SK-N-DZ (cell line): ENCODE measurements around the gene THBS2. TPM values are rescaled to one million over a fixed set of nuclear protein-coding genes. Genes with fewer than 3 reads are reported as not detected.
"Not testable (repeated sequence)": the region's sequence is repeated elsewhere in the genome, so short reads cannot be mapped to it uniquely, and the experiment has no call there.

Experiments
- DNase-seq: peaks from one replicate; pipeline ENCODE4 v3.0.0-alpha.2; 2015; ENCODE audit warnings: low spot score
- polyA plus RNA-seq, 2 experiments: library from polyadenylated mRNA; depleted of rRNA; stranded (reverse); fragments of >200 nt; gene quantifications; 2 replicates each; pipeline ENCODE4 v1.2.3, GENCODE V29; 2014

The THBS2 gene
- polyA plus RNA-seq (2014; cell fraction: cytosol; rRNA removed): 0.07 TPM in 1 of 2 replicates, not detected in the other
- not detected in 2 replicates for polyA plus RNA-seq (2014; cell fraction: nucleus; rRNA removed)

DNA sequence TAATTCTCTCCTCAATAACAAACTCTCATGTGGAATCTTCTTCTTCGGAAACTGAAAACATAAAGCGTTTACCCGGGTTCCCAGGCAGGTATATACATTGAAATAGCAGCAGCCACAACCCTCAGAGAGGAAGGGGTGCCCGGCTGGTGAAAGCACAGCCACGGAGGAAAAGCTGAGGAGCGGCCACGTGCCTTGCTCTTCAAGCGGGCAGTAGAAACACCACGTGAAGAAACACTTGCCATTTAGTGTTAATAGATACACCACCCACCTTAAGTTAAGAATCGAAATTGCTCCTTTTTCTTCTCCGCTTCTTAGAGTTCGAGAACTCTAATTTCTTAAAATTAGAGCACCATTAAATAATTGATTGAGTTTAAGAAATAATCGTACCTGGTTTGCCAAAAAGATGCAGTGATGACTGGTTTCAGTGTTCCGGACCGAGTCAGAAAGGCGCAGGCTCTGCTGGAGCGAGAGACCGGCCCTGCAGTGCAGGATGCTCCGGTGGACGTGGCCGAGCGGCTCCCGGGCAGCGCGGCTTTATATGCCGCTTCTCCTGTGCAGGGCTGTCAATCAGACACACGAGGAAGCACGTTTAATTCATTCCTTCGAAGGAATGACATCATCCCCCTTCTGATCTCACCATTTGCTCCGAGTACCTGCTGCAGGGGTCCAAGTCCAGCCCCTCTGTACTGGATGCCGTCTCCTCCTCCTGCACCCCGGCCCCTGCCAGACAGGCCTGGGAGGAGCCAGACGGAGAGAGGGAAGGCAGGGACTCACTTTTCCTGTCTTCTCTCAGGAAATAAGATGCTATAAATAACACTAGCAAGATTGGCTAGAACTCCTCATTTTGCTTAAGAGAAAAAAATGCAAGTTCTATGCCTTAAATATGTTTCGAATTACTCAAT lies at the start of gene THBS2:
Gene THBS2 (minus strand): TSS at position 510 of the 902 bp plus-strand sequence. CDS start 3,062 bp downstream, outside the sequence.
- no peak for DNase-seq

DNA sequence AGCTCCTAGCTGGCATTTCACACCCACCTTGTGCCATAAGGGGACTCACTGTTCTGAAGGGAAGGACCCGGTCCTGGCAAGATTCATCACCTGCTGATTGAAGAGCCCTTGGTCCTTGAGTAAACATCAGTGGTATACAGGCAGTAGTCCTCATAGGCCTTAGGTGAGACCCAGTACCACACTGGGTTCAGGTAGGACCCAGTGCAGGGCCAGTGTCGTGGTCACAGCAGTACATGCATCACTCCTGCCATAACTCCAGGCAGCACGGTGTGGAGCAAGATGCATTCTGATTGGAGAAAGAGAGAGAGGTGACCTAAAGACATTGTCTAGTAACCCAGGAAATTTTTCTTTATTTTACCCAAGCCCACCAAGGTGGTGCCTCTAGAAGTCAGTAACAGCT lies 49.1 kb upstream of the THBS2 start:
- DNase-seq: no peak

DNA sequence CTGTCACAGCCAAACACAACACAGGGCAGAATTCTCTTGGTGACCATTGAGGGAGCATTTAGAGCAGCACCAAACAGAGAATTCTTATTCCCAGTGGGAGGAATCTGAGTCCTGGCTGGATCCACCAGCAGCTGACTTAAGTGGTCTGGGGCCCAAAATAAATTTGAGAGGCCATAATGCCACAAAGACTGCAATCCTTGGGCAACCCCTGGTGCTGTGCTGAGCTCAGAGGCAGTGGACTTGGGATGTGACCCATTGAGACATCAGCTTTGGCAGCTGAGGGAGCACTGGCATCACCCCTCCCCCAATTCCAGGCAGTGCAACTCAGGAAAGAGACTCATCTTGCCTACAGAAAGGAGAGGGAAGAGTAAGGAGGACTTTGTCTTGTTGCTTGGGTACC lies 48.6 kb upstream of the THBS2 start:
- DNase-seq: no peak

DNA sequence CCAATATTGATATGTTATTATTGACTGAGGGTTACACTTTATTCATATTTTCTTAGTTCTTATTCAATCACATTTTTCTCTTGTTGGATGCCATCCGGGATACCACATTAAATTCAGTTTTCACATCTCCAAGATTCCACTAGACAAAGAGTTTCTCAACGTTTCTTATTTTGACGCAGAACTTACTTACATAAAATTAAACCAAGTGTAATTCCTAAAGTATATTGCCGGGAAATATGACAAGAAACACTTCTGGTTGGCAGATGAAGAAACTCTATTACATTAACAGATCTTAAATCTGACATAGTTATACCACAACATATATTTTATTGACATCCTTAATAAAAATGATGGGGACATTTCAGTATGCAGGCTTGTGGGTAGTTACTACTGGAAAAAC lies 47.3 kb upstream of the THBS2 start:
- DNase-seq: no peak

DNA sequence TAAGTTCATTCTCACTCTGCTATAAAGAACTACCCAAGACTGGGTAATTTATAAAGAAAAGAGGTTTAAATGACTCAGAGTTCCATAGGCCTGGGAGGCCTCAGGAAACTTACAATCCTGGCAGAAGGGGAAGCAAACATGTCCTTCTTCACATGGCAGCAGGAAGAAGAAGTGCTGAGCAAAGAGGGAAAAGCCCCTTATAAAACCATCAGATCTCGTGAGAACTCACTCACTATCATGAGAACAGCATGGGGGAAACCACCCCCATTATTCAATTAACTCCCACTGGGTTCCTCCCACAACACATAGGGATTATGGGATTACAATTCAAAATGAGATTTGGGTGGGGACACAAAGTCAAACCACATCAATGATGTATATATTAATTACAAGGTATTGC lies 45.0 kb upstream of the THBS2 start:
- DNase-seq: not testable (repeated sequence)

DNA sequence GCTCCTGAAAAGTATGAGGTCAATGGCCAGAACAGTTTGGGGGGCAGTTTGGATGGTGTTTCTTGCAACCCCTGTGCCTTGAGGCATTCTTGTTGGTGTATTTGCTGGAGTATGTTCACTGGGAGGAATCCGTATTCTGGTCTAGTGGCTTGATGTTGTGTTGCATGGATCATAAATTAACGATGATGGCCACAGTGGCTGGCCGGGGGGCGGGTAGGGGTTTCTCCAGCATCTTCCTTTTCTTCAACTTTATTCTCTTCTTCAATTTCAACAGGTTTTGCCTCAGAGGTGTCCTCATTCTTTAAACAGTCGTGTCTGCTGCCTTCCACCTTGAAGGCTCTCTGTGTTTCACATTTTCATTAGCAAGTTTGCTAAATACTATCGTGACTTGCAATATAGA lies 43.0 kb upstream of the THBS2 start:
- no peak for DNase-seq

DNA sequence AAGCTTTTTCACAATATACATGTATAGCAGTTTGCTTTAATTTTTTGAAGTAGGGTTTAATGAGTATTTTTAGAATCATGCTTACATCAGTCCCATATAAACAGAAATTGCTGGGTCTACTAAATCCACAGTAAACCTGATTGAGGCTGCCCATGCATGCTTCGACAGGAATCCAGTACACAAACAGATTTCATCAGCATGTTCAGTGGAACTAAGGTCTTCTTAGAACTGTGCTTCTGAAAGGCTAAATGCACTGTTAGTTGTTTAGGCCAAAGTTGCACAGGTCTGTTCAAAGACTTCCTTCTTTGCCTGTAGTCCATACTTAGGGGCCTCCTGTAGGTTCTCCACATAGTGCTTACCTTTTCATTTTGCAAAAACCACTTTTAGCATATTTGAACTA lies 42.5 kb upstream of the THBS2 start:
- DNase-seq: no peak

DNA sequence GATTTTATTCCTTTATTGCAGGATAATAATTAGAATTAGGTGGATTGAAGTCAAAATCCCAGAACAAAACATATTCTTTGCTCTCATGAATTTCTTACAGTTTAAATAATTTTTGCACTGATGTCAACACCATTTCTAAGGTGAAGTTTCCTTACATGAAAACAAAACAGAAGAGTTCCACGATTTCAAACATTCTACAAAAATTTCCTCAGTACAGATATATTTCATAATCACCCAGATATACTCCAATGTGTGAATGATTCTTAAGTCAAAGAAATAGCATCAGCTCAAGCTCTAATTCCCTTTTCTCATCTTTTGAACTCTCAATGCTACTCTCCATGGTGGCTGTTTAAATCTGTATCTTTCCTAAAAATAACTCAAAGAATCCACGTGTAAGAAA lies 39.5 kb upstream of the THBS2 start:
- no peak for DNase-seq

DNA sequence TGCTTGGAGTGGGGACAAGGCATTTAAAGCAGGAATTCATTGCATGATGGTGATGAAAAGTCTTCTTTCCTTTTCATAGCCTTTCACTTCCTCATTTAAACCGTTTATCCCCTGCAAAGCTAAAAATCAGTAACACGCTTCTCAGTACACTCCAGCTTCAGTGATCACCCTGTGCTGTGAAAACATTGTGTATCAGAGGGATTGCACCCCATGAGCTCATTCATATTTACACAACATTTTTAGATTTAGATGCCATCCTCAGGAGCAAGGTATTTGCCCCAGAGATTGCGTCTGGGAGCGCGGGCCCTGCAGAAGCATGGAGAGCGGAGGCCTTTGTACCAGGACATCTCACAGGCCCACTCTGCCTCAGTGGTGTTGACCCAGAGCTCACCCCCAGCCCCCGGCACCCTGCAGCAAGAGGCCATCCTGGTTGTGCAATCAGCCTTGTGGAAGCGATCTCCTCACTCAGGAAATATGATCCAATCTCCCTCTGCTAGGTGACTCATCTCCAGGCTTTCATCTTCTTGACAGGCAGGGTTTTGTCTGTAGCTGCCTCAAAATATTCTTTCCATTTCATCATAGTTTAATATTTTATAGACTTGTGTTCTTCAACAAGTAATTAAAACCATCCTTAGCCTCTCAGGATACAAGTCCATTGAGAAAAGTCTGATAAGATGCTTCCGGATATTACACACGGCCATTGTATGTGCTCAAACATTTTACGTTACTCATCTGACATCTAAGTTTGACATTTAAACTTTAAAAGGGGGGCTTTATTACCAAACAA lies 38.9 kb upstream of the THBS2 start:
- no peak for DNase-seq

DNA sequence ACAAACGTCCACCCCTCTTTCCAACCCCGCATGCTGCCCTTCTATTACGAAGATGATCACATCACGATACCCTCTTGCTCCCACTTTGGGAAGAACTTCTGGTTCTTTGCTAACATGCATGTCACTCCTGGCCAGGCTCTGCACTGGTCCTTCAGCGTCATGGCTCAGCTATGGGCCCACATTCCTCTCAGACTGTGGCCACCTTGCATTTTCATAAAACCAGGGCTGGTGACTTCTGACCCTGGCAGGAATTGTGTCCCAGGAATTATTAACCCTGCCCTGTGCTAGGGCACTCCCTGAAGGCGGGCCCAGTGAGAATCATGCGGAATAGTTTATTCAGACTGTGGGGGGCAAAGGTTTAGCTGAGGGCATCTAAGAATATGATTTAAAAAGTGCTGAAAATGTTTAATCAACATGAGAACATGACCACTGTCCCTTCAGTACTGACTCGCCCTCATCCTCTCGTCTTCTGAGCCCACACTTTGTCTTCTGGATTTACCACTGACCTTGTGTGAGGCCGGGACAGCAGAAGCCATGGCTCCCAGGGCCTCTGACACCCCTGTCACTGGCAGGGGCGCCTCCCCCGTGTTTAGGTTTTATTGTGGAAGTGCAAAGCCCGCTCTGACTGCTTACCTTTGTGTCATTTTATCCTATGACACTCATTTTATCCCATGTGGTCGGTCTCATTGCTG lies 38.1 kb upstream of the THBS2 start:
- DNase-seq: no peak

DNA sequence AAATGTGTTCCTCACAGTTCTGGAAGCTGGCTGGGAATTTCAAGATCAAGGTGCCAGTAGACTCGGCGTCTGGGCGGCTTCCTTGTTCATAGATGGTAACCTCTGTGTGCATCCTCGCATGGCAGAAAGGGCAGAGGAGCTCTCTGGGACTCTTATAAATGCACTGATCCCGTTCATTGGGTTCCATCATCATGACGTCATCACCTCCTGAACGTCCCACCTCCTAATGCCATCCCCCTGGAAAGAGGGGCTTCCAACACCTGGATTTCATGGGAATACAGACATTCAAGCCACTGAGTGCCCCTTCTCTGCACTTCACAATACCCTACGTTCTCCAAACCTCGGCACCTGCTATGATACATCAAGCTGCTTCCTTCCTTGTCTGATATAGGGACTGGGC lies 37.5 kb upstream of the THBS2 start:
- no peak for DNase-seq

DNA sequence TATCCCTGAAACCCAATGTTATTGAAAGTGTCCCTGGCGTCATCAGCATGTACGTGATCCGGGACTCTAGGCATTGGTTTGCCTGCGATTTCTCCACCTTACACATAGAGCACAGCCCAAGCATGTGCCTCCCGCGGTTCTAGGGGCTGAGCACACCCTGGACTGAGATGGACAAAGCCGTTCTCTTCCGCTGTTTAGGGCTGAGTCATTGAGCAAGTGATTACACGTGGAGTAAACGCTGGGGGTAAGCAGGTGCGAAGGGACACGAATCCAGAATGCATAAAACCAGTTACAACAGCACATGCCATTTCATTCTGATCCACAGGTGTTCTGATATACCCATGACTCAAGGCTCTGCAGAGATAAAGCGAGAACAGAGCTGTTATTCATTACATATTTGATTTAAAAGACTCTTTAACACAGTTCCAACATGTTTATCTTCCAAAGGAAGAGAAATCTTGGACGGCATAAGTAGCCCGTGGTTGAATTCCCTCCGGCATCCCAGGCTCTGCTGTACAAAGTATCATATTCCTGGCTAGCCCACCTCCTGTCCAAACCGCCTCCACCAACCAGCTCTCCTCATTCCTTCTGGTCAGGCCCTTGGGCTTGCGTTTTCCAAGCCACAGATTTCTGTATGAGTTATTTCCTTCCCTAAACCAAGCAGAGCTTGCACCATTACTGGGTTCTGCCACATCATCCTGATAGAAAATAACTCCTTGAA lies 36.1 kb upstream of the THBS2 start:
- no peak for DNase-seq

DNA sequence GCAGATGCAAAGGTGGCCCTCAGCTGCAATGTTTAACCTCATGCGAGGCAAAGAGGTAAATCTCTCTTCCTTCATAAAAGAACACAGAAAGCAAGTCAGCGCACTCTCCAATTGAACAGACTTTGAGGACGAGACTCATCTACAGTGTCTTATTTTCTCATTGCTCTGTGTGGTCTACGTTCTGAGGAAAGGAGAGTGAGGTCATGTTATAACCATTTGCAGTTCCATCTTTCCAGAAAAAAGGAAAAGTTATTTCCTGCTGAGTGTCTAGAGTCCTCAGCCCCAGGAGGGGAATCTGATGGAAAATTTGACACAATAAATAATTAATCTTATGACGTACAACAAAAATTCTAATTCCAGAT lies 35.6 kb upstream of the THBS2 start:
- no peak for DNase-seq

DNA sequence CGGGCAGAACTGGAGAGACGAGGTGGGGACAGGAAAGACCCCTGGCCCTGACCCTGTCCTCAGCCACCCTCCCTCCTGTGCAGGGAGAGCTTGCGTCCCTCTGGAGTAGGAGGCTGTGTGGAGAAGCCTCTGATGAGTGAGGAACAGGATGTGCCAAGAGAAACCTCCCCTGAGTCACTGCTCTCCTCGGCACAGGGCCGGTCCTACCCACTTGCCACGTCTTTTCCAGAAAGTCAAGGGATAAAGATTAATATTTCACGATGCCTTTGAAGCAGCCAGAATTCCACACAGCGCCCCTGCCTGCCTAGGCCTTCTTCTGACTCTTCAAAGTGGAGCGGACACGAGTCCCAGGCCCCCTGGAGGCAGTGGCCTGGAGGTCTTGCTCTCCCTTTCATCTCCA lies 34.9 kb upstream of the THBS2 start:
- DNase-seq: no peak

DNA sequence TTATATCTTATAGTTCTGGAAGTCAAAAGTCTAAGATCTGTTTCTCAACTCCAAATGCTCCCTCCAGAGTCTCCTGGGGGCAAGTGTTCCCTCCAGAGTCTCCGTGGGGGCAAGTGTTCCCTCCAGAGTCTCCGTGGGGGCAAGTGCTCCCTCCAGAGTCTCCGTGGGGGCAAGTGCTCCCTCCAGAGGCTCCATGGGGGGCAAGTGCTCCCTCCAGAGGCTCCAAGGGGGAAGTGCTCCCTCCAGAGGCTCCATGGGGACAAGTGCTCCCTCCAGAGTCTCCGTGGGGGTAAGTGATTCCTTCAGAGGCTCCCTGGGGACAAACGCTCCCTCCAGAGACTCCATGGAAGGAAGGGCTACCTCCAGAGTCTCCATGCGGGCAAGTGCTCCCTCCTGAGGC lies 34.0 kb upstream of the THBS2 start:
- no peak for DNase-seq

DNA sequence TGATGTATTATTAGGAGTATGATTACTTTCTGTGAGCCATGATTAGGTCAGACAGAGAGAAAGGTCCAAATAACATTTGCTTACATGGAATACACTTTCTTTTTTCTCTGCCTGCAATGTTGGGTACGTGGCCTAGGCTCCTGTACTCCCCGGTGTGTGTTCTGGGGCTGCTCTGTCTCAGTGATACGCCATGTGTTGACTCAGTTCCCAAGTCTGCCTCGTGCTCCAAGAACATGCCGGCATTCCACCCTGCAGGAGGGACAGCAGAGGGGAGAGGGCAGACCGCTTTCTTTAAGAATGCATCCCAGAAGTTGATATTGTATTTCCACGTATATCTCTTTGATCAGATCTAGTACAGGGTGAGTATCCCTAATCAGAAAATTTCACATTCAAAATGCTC lies 33.3 kb upstream of the THBS2 start:
- no peak for DNase-seq

DNA sequence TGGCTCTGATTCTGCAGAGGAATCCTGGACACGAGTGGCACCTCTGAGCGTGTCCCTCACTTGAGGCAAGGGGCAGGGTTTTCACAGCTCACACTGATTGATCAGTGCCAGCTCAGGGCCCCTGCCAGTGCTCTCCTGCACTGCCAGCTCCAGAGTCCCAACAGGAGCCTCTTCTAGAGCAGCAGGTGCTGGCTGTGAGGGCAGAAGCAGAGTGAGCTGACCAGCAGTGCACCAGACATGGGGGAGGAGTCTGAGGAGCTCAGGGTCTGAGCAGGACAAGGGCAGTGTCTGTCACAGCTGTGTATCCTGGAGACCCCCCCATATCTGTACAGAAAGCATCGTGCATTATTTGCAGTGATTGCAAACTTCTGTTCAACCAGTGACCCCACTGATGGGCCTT lies 31.5 kb upstream of the THBS2 start:
- no peak for DNase-seq

DNA sequence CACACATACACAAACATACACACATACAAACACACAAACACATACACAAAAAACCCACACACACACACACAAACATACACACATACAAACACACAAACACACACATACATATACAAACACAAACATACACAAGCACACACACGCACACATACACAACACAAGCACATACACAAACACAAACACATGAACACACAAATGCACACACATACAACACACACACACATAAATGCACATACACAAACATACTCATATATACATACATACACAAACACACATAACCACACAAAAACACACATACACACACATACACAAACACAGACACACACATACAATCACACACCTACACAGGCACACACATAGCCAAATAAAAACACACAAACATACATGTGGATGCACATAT lies 30.3 kb upstream of the THBS2 start:
- no peak for DNase-seq

DNA sequence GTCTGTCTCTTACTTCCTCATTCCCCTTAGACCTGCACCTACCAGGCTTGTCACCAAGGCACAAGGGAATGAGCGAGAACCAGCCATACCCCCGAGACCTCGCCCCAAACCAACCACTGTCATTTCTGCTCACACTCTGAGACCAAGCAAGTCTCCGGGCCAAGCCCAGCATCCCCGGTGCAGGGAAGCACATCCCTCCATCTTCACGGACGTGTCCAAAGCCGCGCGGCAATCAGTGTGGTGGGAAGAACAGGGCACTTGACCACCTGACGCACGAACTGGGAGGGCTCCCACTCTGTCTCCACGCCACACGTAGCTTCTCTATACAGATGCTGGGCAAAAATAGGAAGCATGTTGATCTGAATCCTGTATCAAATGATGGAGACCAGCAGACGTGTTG lies 28.4 kb upstream of the THBS2 start:
- DNase-seq: no peak

DNA sequence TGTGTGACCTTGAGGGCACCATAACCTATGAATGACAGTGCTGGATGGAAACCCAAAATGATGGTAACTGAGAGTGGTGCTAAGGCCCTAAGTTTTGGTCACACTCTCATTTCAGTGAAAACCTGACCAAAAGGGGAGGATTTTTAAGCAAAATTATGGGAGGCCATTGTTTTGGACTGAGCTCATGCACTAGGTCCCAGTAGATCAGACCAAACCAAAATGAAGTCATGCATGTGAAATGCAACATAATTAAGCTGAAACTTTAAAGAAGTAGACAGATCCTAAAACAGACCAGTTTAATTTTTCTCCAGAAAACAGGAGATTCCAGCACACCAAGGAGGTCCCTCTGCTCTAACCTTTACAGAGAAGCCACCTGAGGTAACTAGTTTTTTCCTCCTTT lies 24.0 kb upstream of the THBS2 start:
- no peak for DNase-seq

DNA sequence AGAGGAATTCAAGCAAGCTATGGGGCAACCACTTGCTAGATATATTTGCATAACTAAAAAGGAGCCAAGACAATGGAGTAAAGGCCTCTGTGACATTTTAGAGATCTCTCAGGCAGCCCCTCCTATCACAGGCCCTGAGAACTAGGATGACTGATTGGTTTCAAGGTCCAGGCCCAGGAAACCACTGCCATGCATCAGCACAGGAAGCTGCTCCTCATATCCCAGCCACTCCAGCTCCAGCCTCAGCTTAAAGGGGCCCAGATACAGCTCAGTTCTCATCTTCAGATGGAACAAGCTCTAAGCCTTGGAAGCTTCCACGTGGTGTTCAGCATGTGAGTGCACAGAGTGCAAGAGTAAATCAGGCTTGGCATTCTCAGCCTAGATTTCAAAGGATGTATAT lies 21.1 kb upstream of the THBS2 start:
- no peak for DNase-seq

DNA sequence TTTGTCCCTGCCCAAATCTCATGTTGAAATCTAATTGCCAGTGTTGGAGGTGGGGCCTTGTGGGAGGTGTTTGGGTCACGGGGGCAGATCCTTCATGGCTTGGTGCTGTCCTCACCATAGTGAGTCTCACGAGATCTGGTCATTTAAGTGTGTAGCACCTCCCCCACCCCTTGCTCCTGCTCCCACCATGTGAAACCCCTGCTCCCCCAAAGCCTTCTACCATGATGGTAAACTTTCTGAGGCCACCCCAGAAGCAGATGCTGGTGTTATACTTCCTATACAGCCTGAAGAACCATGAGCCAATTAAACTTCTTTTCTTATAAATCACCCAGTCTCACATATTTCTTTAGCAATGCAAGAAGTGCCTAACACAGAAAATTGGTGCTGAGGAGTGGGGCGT lies 19.9 kb upstream of the THBS2 start:
- no peak for DNase-seq
